T-helper 1 cell treated with Interleukin-12 subunit alpha and Interleukin-12 subunit beta and Interleukin-4 antibody, amounts not matched to agents 30 μg/mL and 1 μg/mL, for 36 hours (primary cell): ENCODE data around the gene TMEM167B.

Source experiments
- H3K27ac Mint-ChIP-seq: one replicate; pipeline ENCODE4 v1.8.0; 2021; ENCODE audit warnings: mild to moderate bottlenecking, mixed read lengths
- H3K27me3 Mint-ChIP-seq: one replicate; pipeline ENCODE4 v1.8.0; 2021; ENCODE audit warnings: low read depth, mixed read lengths
- H3K36me3 Mint-ChIP-seq: one replicate; pipeline ENCODE4 v1.8.0; 2021; ENCODE audit warnings: low read depth, mixed read lengths
- H3K4me1 Mint-ChIP-seq: one replicate; pipeline ENCODE4 v1.8.0; 2021; ENCODE audit warnings: low read depth, mixed read lengths
- H3K4me3 Mint-ChIP-seq: one replicate; pipeline ENCODE4 v1.8.0; 2021; ENCODE audit warnings: mild to moderate bottlenecking, moderate library complexity, mixed read lengths
- H3K9me3 Mint-ChIP-seq: one replicate; pipeline ENCODE4 v1.8.0; 2021; ENCODE audit warnings: mixed read lengths

The TMEM167B gene

DNA sequence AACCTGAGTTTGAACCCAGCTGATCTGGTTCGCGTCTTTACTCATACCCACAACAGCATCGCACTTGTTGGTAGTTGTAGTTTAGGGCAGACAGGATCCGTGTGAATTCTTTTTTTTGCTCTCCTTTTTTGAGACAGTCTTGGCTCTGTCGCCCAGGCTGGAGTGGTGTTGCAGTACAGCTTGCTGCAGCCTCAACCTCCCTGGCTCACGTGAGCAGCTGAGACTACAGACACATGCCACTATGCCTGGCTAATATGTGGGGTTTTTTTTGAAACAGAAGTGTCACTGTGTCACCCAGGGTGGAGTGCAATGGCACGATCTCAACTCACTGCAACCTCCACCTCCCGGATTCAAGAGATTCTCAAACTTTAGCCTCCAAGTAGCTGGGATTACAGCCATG, 22.7 kb upstream of the TMEM167B start:
- H3K27me3 Mint-ChIP-seq = no peaks in the 10 kb centered on the region
- no peak overlapping the region for H3K4me3 Mint-ChIP-seq
- no peak overlapping the region for H3K27ac Mint-ChIP-seq
- H3K9me3 Mint-ChIP-seq = no peaks in the 10 kb centered on the region
- H3K36me3 Mint-ChIP-seq = peaks cover 11% of the 10 kb centered on the region
- peaks cover 2% of the 10 kb centered on the region for H3K4me1 Mint-ChIP-seq

DNA sequence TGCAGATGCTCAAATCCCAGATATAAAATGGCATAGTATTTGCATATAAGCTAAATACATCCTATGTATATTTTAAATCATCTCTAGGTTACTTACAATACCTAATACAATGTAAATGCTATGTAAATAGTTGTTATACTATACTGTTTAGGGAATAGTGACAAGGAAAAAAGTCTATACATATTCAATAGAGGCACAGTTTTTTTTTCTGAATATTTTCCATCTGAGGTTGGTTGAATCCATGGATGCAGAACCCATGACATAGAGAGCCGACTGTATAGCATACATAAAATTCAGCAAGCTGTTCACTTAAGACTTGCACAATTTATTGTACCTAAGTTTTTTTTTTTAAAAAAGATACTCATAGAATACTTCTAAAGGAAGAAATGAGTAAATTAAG, 21.3 kb upstream of the TMEM167B start:
- Mint-ChIP-seq H3K9me3 (no peaks in the 10 kb centered on the region), H3K27me3 (no peaks in the 10 kb centered on the region), H3K36me3 (peaks cover 10% of the 10 kb centered on the region), H3K4me3 (no peak overlapping the region), H3K27ac (no peak overlapping the region), H3K4me1 (peaks cover 6% of the 10 kb centered on the region)

DNA sequence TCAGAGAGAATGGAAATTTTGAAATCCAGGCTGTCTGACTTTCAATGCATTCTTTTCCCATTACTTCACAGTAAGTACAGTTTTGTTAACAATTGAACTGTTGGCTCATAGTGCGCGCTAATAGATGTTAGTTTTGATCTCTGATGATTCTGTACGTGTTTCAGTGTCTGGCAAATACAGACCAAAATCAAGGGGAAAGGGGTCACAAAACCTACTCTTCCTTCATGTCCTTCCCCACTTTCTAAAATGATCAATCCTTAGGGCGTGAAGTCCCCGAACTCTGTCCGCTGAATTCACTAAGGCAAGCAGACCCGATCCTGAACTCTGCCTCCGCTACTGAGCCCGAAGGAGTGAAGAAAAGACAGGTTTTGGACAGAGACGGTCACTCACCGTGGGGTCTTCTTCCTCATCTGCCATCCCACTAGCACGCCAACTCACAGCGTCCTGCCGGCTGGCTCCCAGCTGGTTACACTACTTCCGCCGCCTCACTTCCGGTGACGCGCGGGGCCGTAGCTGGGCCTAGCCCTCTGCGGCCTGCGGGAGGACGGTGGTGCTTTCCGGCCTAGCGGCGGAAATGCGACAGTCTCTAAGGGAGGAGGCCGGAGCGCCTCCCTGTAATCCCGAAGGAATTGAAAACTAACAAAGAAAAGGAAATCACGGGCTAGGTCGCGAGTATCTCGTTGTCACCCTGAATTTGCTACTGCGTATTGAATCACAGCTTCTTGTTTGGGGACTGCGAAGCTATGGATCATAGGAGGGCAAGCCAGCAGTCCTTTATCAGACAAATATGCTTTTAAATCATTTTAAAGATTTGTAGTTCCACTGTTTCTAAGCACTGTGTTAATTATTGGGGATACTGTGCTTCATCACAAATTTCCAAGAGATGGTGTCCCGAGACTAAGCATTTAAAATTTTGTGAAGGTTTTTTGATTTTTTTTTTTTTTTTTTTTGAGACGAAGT, 14.8 kb upstream of the TMEM167B start, which contains the start of gene TAF13:
Gene TAF13 (minus strand): TSS at position 473 of the 960 bp plus-strand sequence. CDS start 56 bp downstream, at position 417.
- Mint-ChIP-seq H3K9me3 (no peaks in the 10 kb centered on the region), H3K4me1 (peaks cover 17% of the 10 kb centered on the region), H3K27ac (peak within 1 kb of the TSS; percentile 99), H3K27me3 (no peaks in the 10 kb centered on the region), H3K4me3 (peak within 1 kb of the TSS; percentile 98), H3K36me3 (peaks cover 12% of the 10 kb centered on the region)

- Mint-ChIP-seq H3K27me3 (no peaks in the 10 kb centered on the region), H3K36me3 (peaks cover 10% of the 10 kb centered on the region), H3K9me3 (no peaks in the 10 kb centered on the region), H3K4me1 (peaks cover 16% of the 10 kb centered on the region), H3K4me3 (no peak overlapping the region), H3K27ac (no peak overlapping the region)
These were observed 12.2 kb upstream of the TMEM167B start for GRCh38 chr1:109078317-109078716.

DNA sequence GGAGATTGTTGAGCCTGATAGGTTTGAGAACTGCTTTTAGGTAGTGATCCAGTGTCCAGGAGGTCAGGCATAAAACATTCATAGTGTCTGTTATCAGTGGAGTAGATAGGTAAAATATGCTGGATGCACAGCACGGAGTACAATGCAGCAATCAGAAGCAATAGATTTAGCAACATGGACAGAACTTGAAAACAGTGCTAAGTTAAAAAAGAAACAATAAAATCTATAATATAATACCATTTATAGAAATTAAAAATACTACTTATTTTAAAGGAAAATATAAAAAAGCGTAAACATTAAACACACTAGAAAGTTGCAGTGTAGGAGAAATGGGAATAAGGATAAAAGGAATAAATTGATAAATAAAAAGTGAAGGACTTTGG, 11.3 kb upstream of the TMEM167B start:
- H3K4me1 Mint-ChIP-seq = peaks cover 14% of the 10 kb centered on the region
- no peak overlapping the region for H3K27ac Mint-ChIP-seq
- H3K4me3 Mint-ChIP-seq = no peak overlapping the region
- no peaks in the 10 kb centered on the region for H3K9me3 Mint-ChIP-seq
- H3K27me3 Mint-ChIP-seq = no peaks in the 10 kb centered on the region
- H3K36me3 Mint-ChIP-seq = peaks cover 10% of the 10 kb centered on the region

- Mint-ChIP-seq H3K27me3 (no peaks in the 10 kb centered on the region), H3K4me1 (peaks cover 7% of the 10 kb centered on the region), H3K36me3 (peaks cover 5% of the 10 kb centered on the region), H3K27ac (no peak overlapping the region), H3K9me3 (no peaks in the 10 kb centered on the region), H3K4me3 (no peak overlapping the region)
These were observed 10.0 kb upstream of the TMEM167B start for GRCh38 chr1:109080441-109081082.

DNA sequence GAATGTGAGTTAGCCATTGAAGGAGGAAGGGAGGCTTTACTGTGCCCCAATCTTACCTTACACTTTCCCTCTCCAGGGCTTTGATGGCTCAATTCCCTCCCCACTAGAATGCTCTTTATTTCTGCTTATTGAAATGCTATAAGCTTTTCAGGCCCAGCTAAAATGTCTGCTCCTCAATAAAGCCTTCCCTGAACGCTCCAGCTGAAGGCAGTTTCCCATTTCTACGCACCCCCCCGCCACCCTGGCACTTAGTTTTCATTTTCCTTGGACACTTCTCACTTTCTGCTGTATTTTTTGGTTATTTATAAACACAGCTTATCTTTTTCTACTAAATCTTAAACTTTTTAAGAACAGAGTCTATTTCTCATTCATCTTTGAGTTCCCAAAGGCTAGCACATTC, 7.1 kb upstream of the TMEM167B start:
- Mint-ChIP-seq H3K27ac (no peak overlapping the region), H3K4me3 (no peak overlapping the region), H3K27me3 (no peaks in the 10 kb centered on the region), H3K4me1 (peaks cover 1% of the 10 kb centered on the region), H3K9me3 (no peaks in the 10 kb centered on the region), H3K36me3 (no peaks in the 10 kb centered on the region)

DNA sequence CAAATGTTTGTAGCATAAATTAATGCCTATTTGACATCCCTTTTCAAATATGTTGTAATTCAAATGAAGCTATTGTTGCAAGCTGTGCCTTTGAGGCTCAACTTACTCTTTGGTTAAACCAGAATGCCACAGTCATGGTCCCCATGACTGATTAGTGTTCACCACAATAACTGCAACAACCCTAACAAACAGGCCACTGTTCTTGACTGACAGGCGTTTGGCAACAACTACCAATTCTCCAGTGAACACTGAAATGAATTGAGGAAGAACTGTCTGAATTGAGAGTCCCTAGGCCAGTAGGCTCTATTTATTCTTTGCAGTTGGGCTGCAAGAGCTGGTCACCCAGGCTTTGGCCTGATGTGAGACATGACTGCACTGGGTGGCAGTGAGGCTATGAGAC, 6.6 kb upstream of the TMEM167B start:
- no peak overlapping the region for H3K4me3 Mint-ChIP-seq
- H3K9me3 Mint-ChIP-seq = no peaks in the 10 kb centered on the region
- no peak overlapping the region for H3K27ac Mint-ChIP-seq

DNA sequence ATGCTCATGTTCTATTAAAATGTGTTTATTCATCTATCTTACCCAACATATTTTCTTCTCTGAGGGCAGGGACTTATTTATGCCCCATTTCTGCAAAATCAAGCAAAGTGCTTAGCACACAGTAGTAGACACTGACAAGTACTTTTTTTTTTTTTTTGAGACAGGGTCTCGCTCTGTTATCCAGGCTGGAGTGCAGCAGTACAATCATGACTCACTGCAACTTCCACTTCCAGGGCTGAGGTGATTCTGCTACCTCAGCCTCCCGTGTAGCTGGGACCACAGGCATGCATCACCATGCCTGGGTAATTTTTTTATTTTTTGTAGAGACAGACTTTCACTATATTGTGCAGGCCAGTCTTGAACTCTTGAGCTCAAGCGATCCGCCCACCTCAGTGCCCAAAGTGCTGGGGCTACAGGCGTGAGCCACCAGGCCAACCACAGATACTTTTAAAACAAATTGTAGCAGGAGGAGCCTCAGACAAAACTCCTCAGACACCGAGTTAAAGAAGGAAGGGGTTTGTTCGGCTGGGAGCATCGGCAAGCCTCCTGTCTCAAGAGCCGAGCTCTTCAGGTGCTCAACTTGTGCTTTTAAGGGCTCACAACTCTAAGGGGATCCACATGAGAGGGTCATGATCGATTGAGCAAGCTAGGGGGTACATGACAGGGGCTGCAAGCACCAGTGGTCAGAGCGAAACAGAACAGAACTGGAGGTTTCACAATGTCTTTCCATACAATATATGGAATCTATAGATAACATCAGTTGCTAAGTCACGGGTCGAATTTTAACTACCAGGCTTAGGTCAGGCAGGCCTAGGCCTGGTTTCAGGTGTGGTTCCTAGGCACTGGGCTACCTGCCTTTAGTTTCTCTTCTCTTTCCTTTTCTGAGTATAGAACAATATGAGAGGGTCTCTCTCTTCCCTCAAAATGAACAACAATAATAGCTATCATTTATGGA, 5.7 kb upstream of the TMEM167B start:
- H3K4me1 Mint-ChIP-seq = peaks cover 6% of the 10 kb centered on the region

More for the DNA sequence above, 6.6 kb upstream of the TMEM167B start:
- Mint-ChIP-seq H3K27me3 (no peaks in the 10 kb centered on the region), H3K4me1 (peaks cover 1% of the 10 kb centered on the region), H3K36me3 (no peaks in the 10 kb centered on the region)

GRCh38 chr1:109089242-109090015, 1.1 kb upstream of the TMEM167B start:
- peak overlapping the region; percentile 95 for H3K4me3 Mint-ChIP-seq
- no peaks in the 10 kb centered on the region for H3K9me3 Mint-ChIP-seq
- peaks cover 10% of the 10 kb centered on the region for H3K36me3 Mint-ChIP-seq
- peak overlapping the region; percentile 94 for H3K27ac Mint-ChIP-seq
- no peaks in the 10 kb centered on the region for H3K27me3 Mint-ChIP-seq
- H3K4me1 Mint-ChIP-seq = peaks cover 30% of the 10 kb centered on the region

More for the DNA sequence above, 5.7 kb upstream of the TMEM167B start:
- no peak overlapping the region for H3K27ac Mint-ChIP-seq
- H3K4me3 Mint-ChIP-seq = no peak overlapping the region
- H3K27me3 Mint-ChIP-seq = no peaks in the 10 kb centered on the region
- no peaks in the 10 kb centered on the region for H3K9me3 Mint-ChIP-seq
- H3K36me3 Mint-ChIP-seq = no peaks in the 10 kb centered on the region

DNA sequence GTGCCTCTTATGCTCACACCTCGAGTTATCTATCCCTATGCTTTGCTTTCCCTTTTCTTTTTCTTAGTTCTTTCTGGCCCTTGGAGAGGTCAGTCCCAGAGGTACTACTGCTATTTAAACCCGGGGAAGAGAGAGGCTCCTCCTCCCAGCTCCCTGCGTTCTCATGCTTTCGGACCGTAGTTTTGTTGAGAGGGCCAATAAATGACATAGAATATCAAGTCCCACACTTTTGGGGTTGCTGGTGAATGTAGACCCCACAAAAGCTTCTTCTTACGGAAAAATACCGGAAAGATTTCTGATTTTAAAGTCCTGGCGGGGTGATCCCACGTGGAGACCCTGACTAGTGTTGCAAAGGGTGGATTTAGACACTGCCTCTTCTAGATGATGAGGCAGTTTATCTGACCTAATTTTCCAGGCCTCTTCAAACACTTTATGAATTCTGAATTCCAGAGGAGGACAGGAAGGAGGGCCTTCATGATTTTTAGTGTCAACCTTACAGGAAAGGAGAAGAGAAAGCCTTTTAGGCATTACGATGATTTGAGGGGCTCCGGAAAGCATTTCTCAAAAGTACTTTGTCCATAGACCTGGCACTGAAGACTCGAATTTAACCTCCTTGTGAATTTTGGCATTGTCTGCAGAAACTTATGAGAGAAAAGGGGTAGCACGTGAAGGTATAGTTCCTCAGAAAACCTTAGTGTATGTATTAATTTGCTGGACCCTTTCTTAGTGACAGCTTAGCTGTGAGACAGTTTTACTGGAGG, 694 bp downstream of the TMEM167B start:
- Mint-ChIP-seq H3K36me3 (peaks cover 18% of the 10 kb centered on the region), H3K4me3 (peak overlapping the region; percentile 95), H3K4me1 (peaks cover 33% of the 10 kb centered on the region), H3K9me3 (no peaks in the 10 kb centered on the region), H3K27ac (peak overlapping the region; percentile 94), H3K27me3 (no peaks in the 10 kb centered on the region)

- Mint-ChIP-seq H3K4me3 (peak overlapping the region; percentile 95), H3K27ac (peak overlapping the region; percentile 94), H3K36me3 (peaks cover 18% of the 10 kb centered on the region), H3K9me3 (no peaks in the 10 kb centered on the region), H3K4me1 (peaks cover 33% of the 10 kb centered on the region), H3K27me3 (no peaks in the 10 kb centered on the region)
These were observed 1.3 kb downstream of the TMEM167B start for GRCh38 chr1:109091839-109092193.

- Mint-ChIP-seq H3K36me3 (peaks cover 18% of the 10 kb centered on the region), H3K27me3 (no peaks in the 10 kb centered on the region), H3K4me1 (peaks cover 34% of the 10 kb centered on the region), H3K27ac (no peak overlapping the region), H3K4me3 (no peak overlapping the region), H3K9me3 (no peaks in the 10 kb centered on the region)
These were observed 3.8 kb downstream of the TMEM167B start for GRCh38 chr1:109094377-109094803.
